ENCODE measurements around the gene CRB1.

CRB1 gene

DNA sequence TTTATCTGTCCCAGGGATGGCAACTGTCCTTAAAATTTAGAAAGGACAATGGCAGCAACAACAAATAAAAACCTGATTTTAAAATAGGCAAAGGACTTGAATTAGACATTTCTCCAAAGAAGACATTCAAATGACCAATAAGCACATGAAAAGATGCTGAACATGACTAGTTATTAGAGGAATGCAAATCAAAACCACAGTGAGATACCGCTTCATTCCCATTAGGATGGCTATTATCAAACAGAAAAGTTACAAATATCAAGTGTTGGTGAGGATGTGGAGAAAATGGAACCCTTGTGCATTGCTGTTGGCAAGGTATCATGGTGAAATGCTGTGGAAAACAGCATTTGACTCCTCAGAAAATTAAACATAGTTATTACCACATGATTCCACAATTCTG is 120.7 kb downstream of the CRB1 start:
- no peak overlapping the region for H3K9ac ChIP-seq (ENCODE audit: low read depth, low read length)
- H3K27me3 ChIP-seq (ENCODE audit: insufficient read depth, low read length, poor library complexity), result no peaks in the 10 kb centered on the region
- no peaks in the 10 kb centered on the region for H3K79me2 ChIP-seq (ENCODE audit: insufficient read depth, low read length)
- DNase-seq (no peak), ATAC-seq (ENCODE audit: insufficient read depth, low read depth) (no peak)
- no peak overlapping the region for H3K27ac ChIP-seq (ENCODE audit: low read length)
- H3K4me3 ChIP-seq (ENCODE audit: low read depth in 1 of 2, low read length in 2 of 2), result no peak overlapping the region
- H3K4me1 ChIP-seq (ENCODE audit: insufficient read depth, low read length), result peaks cover 31% of the 10 kb centered on the region
- H3K4me2 ChIP-seq (ENCODE audit: insufficient read depth, low read length), result no peak overlapping the region
- no peaks in the 10 kb centered on the region for H3K36me3 ChIP-seq (ENCODE audit: insufficient read depth, low read length)
- no peak overlapping the region for H2AFZ ChIP-seq (ENCODE audit: low read depth, low read length)
- no peaks in the 10 kb centered on the region for H3K9me3 ChIP-seq (ENCODE audit: insufficient read depth, low read length, severe bottlenecking)
- no peaks in the 10 kb centered on the region for H4K20me1 ChIP-seq (ENCODE audit: insufficient read depth, low read length)
- no peak for TF ChIP-seq EZH2 (IDR thresholded peaks at IDR 0.05; ENCODE audit: borderline replicate concordance, low read depth, low read length, severe bottlenecking)
- TF ChIP-seq, protein P1, sequence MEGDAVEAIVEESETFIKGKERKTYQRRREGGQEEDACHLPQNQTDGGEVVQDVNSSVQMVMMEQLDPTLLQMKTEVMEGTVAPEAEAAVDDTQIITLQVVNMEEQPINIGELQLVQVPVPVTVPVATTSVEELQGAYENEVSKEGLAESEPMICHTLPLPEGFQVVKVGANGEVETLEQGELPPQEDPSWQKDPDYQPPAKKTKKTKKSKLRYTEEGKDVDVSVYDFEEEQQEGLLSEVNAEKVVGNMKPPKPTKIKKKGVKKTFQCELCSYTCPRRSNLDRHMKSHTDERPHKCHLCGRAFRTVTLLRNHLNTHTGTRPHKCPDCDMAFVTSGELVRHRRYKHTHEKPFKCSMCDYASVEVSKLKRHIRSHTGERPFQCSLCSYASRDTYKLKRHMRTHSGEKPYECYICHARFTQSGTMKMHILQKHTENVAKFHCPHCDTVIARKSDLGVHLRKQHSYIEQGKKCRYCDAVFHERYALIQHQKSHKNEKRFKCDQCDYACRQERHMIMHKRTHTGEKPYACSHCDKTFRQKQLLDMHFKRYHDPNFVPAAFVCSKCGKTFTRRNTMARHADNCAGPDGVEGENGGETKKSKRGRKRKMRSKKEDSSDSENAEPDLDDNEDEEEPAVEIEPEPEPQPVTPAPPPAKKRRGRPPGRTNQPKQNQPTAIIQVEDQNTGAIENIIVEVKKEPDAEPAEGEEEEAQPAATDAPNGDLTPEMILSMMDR (IDR thresholded peaks at IDR 0.05; ENCODE audit: borderline replicate concordance, extremely low read depth, low read length, poor library complexity, severe bottlenecking), result no peak

DNA sequence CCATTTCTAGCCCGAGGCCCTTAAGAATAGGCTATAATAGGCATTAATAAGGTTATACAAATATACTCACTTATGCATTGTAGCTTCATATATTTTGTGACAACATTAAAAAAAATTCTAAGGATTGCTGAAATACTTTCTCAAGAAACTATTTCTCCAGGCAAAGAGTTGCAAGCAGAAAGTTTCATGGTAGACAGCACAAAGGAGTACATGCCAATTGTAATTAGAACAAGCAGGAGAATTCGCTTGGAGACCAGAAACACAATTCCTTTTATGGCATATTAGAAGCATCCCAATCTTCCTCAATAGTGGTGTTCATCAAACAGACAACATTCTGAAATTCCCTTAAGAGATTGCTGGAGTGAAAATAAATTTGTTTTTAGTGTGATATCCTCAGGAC is 122.8 kb downstream of the CRB1 start:
- Histone ChIP-seq H4K20me1 (ENCODE audit: insufficient read depth, low read length) (no peaks in the 10 kb centered on the region), H3K4me2 (ENCODE audit: insufficient read depth, low read length) (peak overlapping the region; percentile 43), H3K27ac (ENCODE audit: low read length) (peak overlapping the region; percentile 72), H2AFZ (ENCODE audit: low read depth, low read length) (peak overlapping the region; percentile 61; the same call in 1 of the 2 replicates), H3K9ac (ENCODE audit: low read depth, low read length) (0 out of 2 replicates have a peak overlapping the region, but pooled peaks have one; percentile 27), H3K79me2 (ENCODE audit: insufficient read depth, low read length) (no peaks in the 10 kb centered on the region), H3K9me3 (ENCODE audit: insufficient read depth, low read length, severe bottlenecking) (no peaks in the 10 kb centered on the region), H3K27me3 (ENCODE audit: insufficient read depth, low read length, poor library complexity) (no peaks in the 10 kb centered on the region), H3K4me3 (ENCODE audit: low read depth in 1 of 2, low read length in 2 of 2) (0 out of 4 replicates have a peak overlapping the region, but pooled peaks of 1 of the 2 experiments have one; percentile 7), H3K4me1 (ENCODE audit: insufficient read depth, low read length) (peaks cover 31% of the 10 kb centered on the region), H3K36me3 (ENCODE audit: insufficient read depth, low read length) (no peaks in the 10 kb centered on the region)
- TF ChIP-seq, protein P1 (IDR thresholded peaks at IDR 0.05; ENCODE audit: borderline replicate concordance, extremely low read depth, low read length, poor library complexity, severe bottlenecking), result no peak
- no peak for TF ChIP-seq EZH2 (IDR thresholded peaks at IDR 0.05; ENCODE audit: borderline replicate concordance, low read depth, low read length, severe bottlenecking)
- DNase-seq, result no peak
- no peak for ATAC-seq (ENCODE audit: insufficient read depth, low read depth)

- no peak for TF ChIP-seq EZH2 (IDR thresholded peaks at IDR 0.05; ENCODE audit: borderline replicate concordance, low read depth, low read length, severe bottlenecking)
- TF ChIP-seq, protein P1 (IDR thresholded peaks at IDR 0.05; ENCODE audit: borderline replicate concordance, extremely low read depth, low read length, poor library complexity, severe bottlenecking), result peak; percentile 37
- Histone ChIP-seq H3K4me1 (ENCODE audit: insufficient read depth, low read length) (peaks cover 31% of the 10 kb centered on the region), H3K27me3 (ENCODE audit: insufficient read depth, low read length, poor library complexity) (no peaks in the 10 kb centered on the region), H3K9me3 (ENCODE audit: insufficient read depth, low read length, severe bottlenecking) (no peaks in the 10 kb centered on the region), H3K36me3 (ENCODE audit: insufficient read depth, low read length) (no peaks in the 10 kb centered on the region), H3K79me2 (ENCODE audit: insufficient read depth, low read length) (no peaks in the 10 kb centered on the region), H4K20me1 (ENCODE audit: insufficient read depth, low read length) (no peaks in the 10 kb centered on the region), H3K27ac (ENCODE audit: low read length) (peak overlapping the region; percentile 72), H3K9ac (ENCODE audit: low read depth, low read length) (0 out of 2 replicates have a peak overlapping the region, but pooled peaks have one; percentile 27), H3K4me2 (ENCODE audit: insufficient read depth, low read length) (peak overlapping the region; percentile 43; the same call in 1 of the 2 replicates), H3K4me3 (ENCODE audit: low read depth in 1 of 2, low read length in 2 of 2) (0 out of 4 replicates have a peak overlapping the region, but pooled peaks of 1 of the 2 experiments have one; percentile 7), H2AFZ (ENCODE audit: low read depth, low read length) (peak overlapping the region; percentile 61)
- DNase-seq (peak; percentile 41), ATAC-seq (ENCODE audit: insufficient read depth, low read depth) (peak; percentile 96)
These were observed 123.5 kb downstream of the CRB1 start for GRCh38 chr1:197391303-197392226.
